ENCODE measurements around the gene GLCE.

GLCE gene

GRCh38 chr15:69146724-69147435 lies 13.6 kb upstream of the GLCE start:
- no peak overlapping the region for H2AFZ ChIP-seq (ENCODE audit: low read length)
- no peaks in the 10 kb centered on the region for H3K79me1 ChIP-seq (ENCODE audit: low read depth, low read length)
- H2BK12ac ChIP-seq (ENCODE audit: low read length), result no peak overlapping the region
- H3K4me3 ChIP-seq (ENCODE audit: low read length in 2 of 2), result no peak overlapping the region
- no peak overlapping the region for H3K4me2 ChIP-seq (ENCODE audit: insufficient read depth, low read length, poor library complexity, severe bottlenecking)
- H3K9ac ChIP-seq (ENCODE audit: low read depth, low read length, poor library complexity), result no peak overlapping the region
- H4K91ac ChIP-seq (ENCODE audit: low read depth, low read length, poor library complexity), result no peak overlapping the region
- peaks cover 0 to 3% of the 10 kb centered on the region in 2 donors for H3K4me1 ChIP-seq (ENCODE audit: control insufficient read depth in 2 of 2, insufficient read depth in 1 of 2, low read depth in 1 of 2, low read length in 2 of 2)
- no peak overlapping the region for H3K18ac ChIP-seq (ENCODE audit: low read length)
- no peak overlapping the region for H2BK15ac ChIP-seq (ENCODE audit: low read length)
- no peak overlapping the region for H2BK5ac ChIP-seq (ENCODE audit: low read length)
- H3K27ac ChIP-seq (replicated peaks; ENCODE audit: low read length), result no peak overlapping the region
- H3K14ac ChIP-seq (ENCODE audit: low read length), result no peak overlapping the region
- H4K8ac ChIP-seq (ENCODE audit: low read depth, low read length), result no peak overlapping the region
- no peak overlapping the region for H3K4ac ChIP-seq (ENCODE audit: low read length)
- H3K36me3 ChIP-seq (replicated peaks in 1 of 2; ENCODE audit: control insufficient read depth in 2 of 2, insufficient read depth in 2 of 2, low read length in 2 of 2), result no peaks in the 10 kb centered on the region
- no peak for DNase-seq (ENCODE audit: low spot score)
- H3K9me3 ChIP-seq (replicated peaks in 1 of 2; ENCODE audit: control insufficient read depth in 2 of 2, insufficient read depth in 1 of 2, low read depth in 1 of 2, low read length in 2 of 2), result no peaks in the 10 kb centered on the region
- peaks cover 0 to 34% (median 3%) of the 10 kb centered on the region in 3 experiments for H3K27me3 ChIP-seq (ENCODE audit: control insufficient read depth in 3 of 3, insufficient read depth in 3 of 3, low read depth in 1 of 3, low read length in 3 of 3)
- no peak overlapping the region for H2AK5ac ChIP-seq (ENCODE audit: low read depth, low read length)
- H2BK120ac ChIP-seq (ENCODE audit: low read depth, low read length), result no peak overlapping the region
- WGBS, 2 donors (ENCODE audit: extremely low coverage in 2 of 2, insufficient read length in 2 of 2, insufficient replicate concordance in 1 of 2), result no CpG with 5 or more reads among the region's 9 CpGs
- H3K23ac ChIP-seq (ENCODE audit: low read depth, low read length, poor library complexity), result no peak overlapping the region

- Histone ChIP-seq H2BK120ac (ENCODE audit: low read depth, low read length) (no peak overlapping the region), H3K79me1 (ENCODE audit: low read depth, low read length) (no peaks in the 10 kb centered on the region), H2BK5ac (ENCODE audit: low read length) (no peak overlapping the region), H3K23ac (ENCODE audit: low read depth, low read length, poor library complexity) (no peak overlapping the region), H3K4me2 (ENCODE audit: insufficient read depth, low read length, poor library complexity, severe bottlenecking) (no peak overlapping the region), H3K36me3 (replicated peaks in 1 of 2; ENCODE audit: control insufficient read depth in 2 of 2, insufficient read depth in 2 of 2, low read length in 2 of 2) (no peaks in the 10 kb centered on the region), H3K4me1 (ENCODE audit: control insufficient read depth in 2 of 2, insufficient read depth in 1 of 2, low read depth in 1 of 2, low read length in 2 of 2) (peaks cover 0 to 3% of the 10 kb centered on the region in 2 donors), H3K14ac (ENCODE audit: low read length) (no peak overlapping the region), H3K4ac (ENCODE audit: low read length) (no peak overlapping the region), H3K9ac (ENCODE audit: low read depth, low read length, poor library complexity) (no peak overlapping the region), H3K4me3 (ENCODE audit: low read length in 2 of 2) (no peak overlapping the region), H2BK12ac (ENCODE audit: low read length) (no peak overlapping the region), H2BK15ac (ENCODE audit: low read length) (no peak overlapping the region), H2AFZ (ENCODE audit: low read length) (no peak overlapping the region), H3K27ac (replicated peaks; ENCODE audit: low read length) (no peak overlapping the region), H4K91ac (ENCODE audit: low read depth, low read length, poor library complexity) (no peak overlapping the region), H4K8ac (ENCODE audit: low read depth, low read length) (no peak overlapping the region), H3K9me3 (replicated peaks in 1 of 2; ENCODE audit: control insufficient read depth in 2 of 2, insufficient read depth in 1 of 2, low read depth in 1 of 2, low read length in 2 of 2) (no peaks in the 10 kb centered on the region), H3K27me3 (ENCODE audit: control insufficient read depth in 3 of 3, insufficient read depth in 3 of 3, low read depth in 1 of 3, low read length in 3 of 3) (peaks cover 0 to 41% (median 3%) of the 10 kb centered on the region in 3 experiments), H3K18ac (ENCODE audit: low read length) (no peak overlapping the region), H2AK5ac (ENCODE audit: low read depth, low read length) (no peak overlapping the region)
- WGBS, 2 donors (ENCODE audit: extremely low coverage in 2 of 2, insufficient read length in 2 of 2, insufficient replicate concordance in 1 of 2), result no CpG with 5 or more reads among the region's 1 CpG
- DNase-seq (ENCODE audit: low spot score), result no peak
Measured at GRCh38 chr15:69148465-69148864, 12.0 kb upstream of the GLCE start.

GRCh38 chr15:69149163-69149562 lies 11.3 kb upstream of the GLCE start:
- H3K18ac ChIP-seq (ENCODE audit: low read length), result no peak overlapping the region
- no peak overlapping the region for H3K27ac ChIP-seq (replicated peaks; ENCODE audit: low read length)
- H3K27me3 ChIP-seq (ENCODE audit: control insufficient read depth in 3 of 3, insufficient read depth in 3 of 3, low read depth in 1 of 3, low read length in 3 of 3), result peaks cover 0 to 34% (median 3%) of the 10 kb centered on the region in 3 experiments
- H2AK5ac ChIP-seq (ENCODE audit: low read depth, low read length), result no peak overlapping the region
- no peak overlapping the region for H3K9ac ChIP-seq (ENCODE audit: low read depth, low read length, poor library complexity)
- no peak overlapping the region for H2BK15ac ChIP-seq (ENCODE audit: low read length)
- H3K79me1 ChIP-seq (ENCODE audit: low read depth, low read length), result no peaks in the 10 kb centered on the region
- no peak overlapping the region for H2BK5ac ChIP-seq (ENCODE audit: low read length)
- no peak overlapping the region for H2BK120ac ChIP-seq (ENCODE audit: low read depth, low read length)
- no peak overlapping the region for H4K8ac ChIP-seq (ENCODE audit: low read depth, low read length)
- no peak overlapping the region for H3K4me2 ChIP-seq (ENCODE audit: insufficient read depth, low read length, poor library complexity, severe bottlenecking)
- no peak overlapping the region for H3K14ac ChIP-seq (ENCODE audit: low read length)
- H4K91ac ChIP-seq (ENCODE audit: low read depth, low read length, poor library complexity), result no peak overlapping the region
- H3K4ac ChIP-seq (ENCODE audit: low read length), result no peak overlapping the region
- H3K9me3 ChIP-seq (replicated peaks in 1 of 2; ENCODE audit: control insufficient read depth in 2 of 2, insufficient read depth in 1 of 2, low read depth in 1 of 2, low read length in 2 of 2), result no peaks in the 10 kb centered on the region
- no peak overlapping the region for H2BK12ac ChIP-seq (ENCODE audit: low read length)
- H3K4me3 ChIP-seq (ENCODE audit: low read length in 2 of 2), result no peak overlapping the region
- no peak overlapping the region for H3K23ac ChIP-seq (ENCODE audit: low read depth, low read length, poor library complexity)
- peaks cover 0 to 3% of the 10 kb centered on the region in 2 donors for H3K4me1 ChIP-seq (ENCODE audit: control insufficient read depth in 2 of 2, insufficient read depth in 1 of 2, low read depth in 1 of 2, low read length in 2 of 2)
- H3K36me3 ChIP-seq (replicated peaks in 1 of 2; ENCODE audit: control insufficient read depth in 2 of 2, insufficient read depth in 2 of 2, low read length in 2 of 2), result no peaks in the 10 kb centered on the region
- H2AFZ ChIP-seq (ENCODE audit: low read length), result no peak overlapping the region
- no CpG with 5 or more reads among the region's 2 CpGs for WGBS, 2 donors (ENCODE audit: extremely low coverage in 2 of 2, insufficient read length in 2 of 2, insufficient replicate concordance in 1 of 2)
- DNase-seq (ENCODE audit: low spot score), result no peak

- no peak overlapping the region for H2BK12ac ChIP-seq (ENCODE audit: low read length)
- H3K79me1 ChIP-seq (ENCODE audit: low read depth, low read length), result no peaks in the 10 kb centered on the region
- no peak overlapping the region for H4K8ac ChIP-seq (ENCODE audit: low read depth, low read length)
- H3K14ac ChIP-seq (ENCODE audit: low read length), result no peak overlapping the region
- no CpG with 5 or more reads among the region's 2 CpGs for WGBS, 2 donors (ENCODE audit: extremely low coverage in 2 of 2, insufficient read length in 2 of 2, insufficient replicate concordance in 1 of 2)
- H3K23ac ChIP-seq (ENCODE audit: low read depth, low read length, poor library complexity), result no peak overlapping the region
- H2BK5ac ChIP-seq (ENCODE audit: low read length), result no peak overlapping the region
- H3K9me3 ChIP-seq (replicated peaks in 1 of 2; ENCODE audit: control insufficient read depth in 2 of 2, insufficient read depth in 1 of 2, low read depth in 1 of 2, low read length in 2 of 2), result no peaks in the 10 kb centered on the region
- H3K4ac ChIP-seq (ENCODE audit: low read length), result no peak overlapping the region
- H3K27ac ChIP-seq (replicated peaks; ENCODE audit: low read length), result no peak overlapping the region
- H3K18ac ChIP-seq (ENCODE audit: low read length), result no peak overlapping the region
- H3K27me3 ChIP-seq (ENCODE audit: control insufficient read depth in 3 of 3, insufficient read depth in 3 of 3, low read depth in 1 of 3, low read length in 3 of 3), result peaks cover 0 to 34% (median 3%) of the 10 kb centered on the region in 3 experiments
- H3K4me3 ChIP-seq (ENCODE audit: low read length in 2 of 2), result no peak overlapping the region
- no peak overlapping the region for H4K91ac ChIP-seq (ENCODE audit: low read depth, low read length, poor library complexity)
- no peak overlapping the region for H2BK15ac ChIP-seq (ENCODE audit: low read length)
- H3K36me3 ChIP-seq (replicated peaks in 1 of 2; ENCODE audit: control insufficient read depth in 2 of 2, insufficient read depth in 2 of 2, low read length in 2 of 2), result no peaks in the 10 kb centered on the region
- no peak overlapping the region for H2BK120ac ChIP-seq (ENCODE audit: low read depth, low read length)
- no peak overlapping the region for H3K9ac ChIP-seq (ENCODE audit: low read depth, low read length, poor library complexity)
- peaks cover 0 to 3% of the 10 kb centered on the region in 2 donors for H3K4me1 ChIP-seq (ENCODE audit: control insufficient read depth in 2 of 2, insufficient read depth in 1 of 2, low read depth in 1 of 2, low read length in 2 of 2)
- no peak overlapping the region for H3K4me2 ChIP-seq (ENCODE audit: insufficient read depth, low read length, poor library complexity, severe bottlenecking)
- H2AFZ ChIP-seq (ENCODE audit: low read length), result no peak overlapping the region
- H2AK5ac ChIP-seq (ENCODE audit: low read depth, low read length), result no peak overlapping the region
- no peak for DNase-seq (ENCODE audit: low spot score)
Measured at GRCh38 chr15:69149803-69150202, 10.6 kb upstream of the GLCE start.

Data from neuronal stem cell (in vitro differentiated cells).